GM18520 (cell line): ENCODE results near the gene RTP2.
"Not testable (repeated sequence)": the region's sequence is repeated elsewhere in the genome, so short reads cannot be mapped to it uniquely, and the experiment has no call there.

Experiments
- ATAC-seq: cut with Tn5 transposase; IDR thresholded peaks from one replicate; pipeline ENCODE4 v1.9.1; 2021; ENCODE audit not compliant: unreplicated experiment

Gene RTP2

GRCh38 chr3:187717572-187717971 lies 15.2 kb upstream of the RTP2 start:
- no peak for ATAC-seq

- ATAC-seq: peak; percentile 76
Observed at GRCh38 chr3:187714404-187714979, 12.1 kb upstream of the RTP2 start.

GRCh38 chr3:187713504-187713903 lies 11.1 kb upstream of the RTP2 start:
- ATAC-seq: no peak

GRCh38 chr3:187709155-187709554 lies 6.8 kb upstream of the RTP2 start:
- ATAC-seq: no peak

- no peak for ATAC-seq
Observed at GRCh38 chr3:187708696-187709095, 6.3 kb upstream of the RTP2 start.

- no peak for ATAC-seq
Observed at GRCh38 chr3:187706971-187707370, 4.6 kb upstream of the RTP2 start.

GRCh38 chr3:187705164-187705563 lies 2.8 kb upstream of the RTP2 start:
- ATAC-seq: no peak

GRCh38 chr3:187700249-187700648 lies 2.1 kb downstream of the RTP2 start:
- ATAC-seq: no peak

GRCh38 chr3:187698499-187699399 lies 3.6 kb downstream of the RTP2 start:
- no peak for ATAC-seq

- ATAC-seq: no peak
Observed at GRCh38 chr3:187696021-187696420, 6.3 kb downstream of the RTP2 start.

GRCh38 chr3:187695449-187695848 lies 6.9 kb downstream of the RTP2 start:
- no peak for ATAC-seq

- no peak for ATAC-seq
Observed at GRCh38 chr3:187694801-187695200, 7.6 kb downstream of the RTP2 start.

- ATAC-seq: no peak
Observed at GRCh38 chr3:187693431-187693830, 8.9 kb downstream of the RTP2 start.

- ATAC-seq: no peak
Observed at GRCh38 chr3:187689984-187690383, 12.4 kb downstream of the RTP2 start.

- no peak for ATAC-seq
Observed at GRCh38 chr3:187686621-187687273, 15.6 kb downstream of the RTP2 start.

- ATAC-seq: no peak
Observed at GRCh38 chr3:187685948-187686347, 16.4 kb downstream of the RTP2 start.

GRCh38 chr3:187684880-187685279 lies 17.5 kb downstream of the RTP2 start:
- ATAC-seq: no peak

GRCh38 chr3:187684444-187684843 lies 17.9 kb downstream of the RTP2 start:
- no peak for ATAC-seq

GRCh38 chr3:187681756-187682155 lies 20.6 kb downstream of the RTP2 start:
- ATAC-seq: not testable (repeated sequence)

- ATAC-seq: no peak
Observed at GRCh38 chr3:187679638-187680396, 22.5 kb downstream of the RTP2 start.

- no peak for ATAC-seq
Observed at GRCh38 chr3:187678726-187679268, 23.6 kb downstream of the RTP2 start.
